GM23248 (cell line): ENCODE data around the gene PHYKPL.

ENCODE experiments used
- EZH2 ChIP-seq: fragments of 200-600 bp; sonication (generic); IDR thresholded peaks from 2 replicates; pipeline ENCODE4 v1.6.1; 2018; ENCODE audit warnings: antibody characterized with exemption, mild to moderate bottlenecking; ENCODE audit not compliant: insufficient read depth, poor library complexity, severe bottlenecking
- EZH2phosphoT487 ChIP-seq: fragments of 200-600 bp; sonication (generic); IDR thresholded peaks from 2 replicates; pipeline ENCODE4 v1.6.1; 2018; ENCODE audit warnings: antibody characterized with exemption, moderate library complexity, mild to moderate bottlenecking, low read depth; ENCODE audit not compliant: insufficient read depth

DNA sequence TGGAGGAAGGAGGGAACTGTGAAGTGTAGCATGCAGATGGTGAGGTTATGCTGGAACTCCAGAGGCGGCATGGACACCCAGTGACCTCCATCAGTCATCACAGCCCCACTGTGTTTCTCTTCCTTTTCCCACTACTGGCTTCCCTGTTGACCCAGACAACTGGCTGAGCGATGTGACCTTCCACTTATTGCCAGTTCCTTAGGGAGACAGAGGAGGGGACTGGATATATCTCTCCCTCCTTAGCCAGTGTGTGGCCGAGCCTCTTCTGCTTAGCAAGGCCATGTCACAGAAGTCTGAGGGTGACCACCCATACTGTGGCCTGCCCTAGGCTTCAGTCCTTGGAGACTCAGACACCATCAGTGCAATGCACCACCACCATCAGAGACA is 3.0 kb upstream of the PHYKPL start:
- TF ChIP-seq EZH2 (no peak), EZH2phosphoT487 (no peak)
